Activated CD4-positive, CD25-positive, alpha-beta regulatory T cell treated with anti-CD3 and anti-CD28 coated beads, Interleukin-2, amount 50 U/mL, for 24 hours (primary cell): ENCODE data around the gene GRB10.

Experiments
- ATAC-seq, 2 donors: fragments of 150-1000 bp; cut with Tn5 transposase; one replicate each; pipeline ENCODE4 v1.10.0; 2021; ENCODE audit warnings: mild to moderate bottlenecking in 1 of 2, moderate library complexity in 1 of 2

Gene GRB10

DNA sequence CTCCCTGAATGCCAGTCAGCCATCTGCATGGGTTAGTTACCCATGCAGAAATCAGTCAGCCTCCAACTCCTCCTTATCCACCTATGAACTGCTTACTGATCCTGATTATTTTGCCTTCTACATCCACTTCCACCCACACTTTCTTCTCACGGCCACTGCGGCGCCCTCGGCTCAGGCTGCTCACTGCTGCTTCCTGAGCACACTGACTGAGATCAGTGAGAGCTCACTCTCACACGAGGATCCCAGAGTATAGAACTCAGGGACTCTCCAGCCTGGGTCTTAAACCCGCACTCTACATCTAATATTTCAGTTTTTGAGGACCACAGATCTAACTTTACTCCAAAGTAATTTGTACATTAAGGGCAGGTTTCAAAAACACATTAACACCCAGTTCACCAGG, 64.4 kb downstream of the GRB10 start:
- ATAC-seq: no peak

DNA sequence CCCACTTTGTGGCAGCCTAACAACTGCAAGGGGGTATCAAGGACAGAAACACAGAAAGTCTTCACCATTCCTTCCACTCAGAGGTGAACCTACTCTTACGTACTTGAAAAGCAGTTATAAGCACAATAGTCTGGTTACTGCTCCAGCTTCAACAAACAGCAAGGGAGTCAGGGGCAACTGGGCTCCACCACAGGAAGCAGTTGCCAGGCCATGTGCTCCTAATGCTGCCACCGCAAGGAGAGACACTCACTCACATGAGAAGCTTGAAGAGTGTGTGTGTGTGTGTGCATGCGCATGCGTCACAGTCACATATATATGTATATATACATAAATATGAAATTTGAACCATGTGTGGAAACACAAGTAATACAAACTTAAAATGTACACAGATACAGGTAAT, 65.5 kb downstream of the GRB10 start:
- no peak for ATAC-seq

DNA sequence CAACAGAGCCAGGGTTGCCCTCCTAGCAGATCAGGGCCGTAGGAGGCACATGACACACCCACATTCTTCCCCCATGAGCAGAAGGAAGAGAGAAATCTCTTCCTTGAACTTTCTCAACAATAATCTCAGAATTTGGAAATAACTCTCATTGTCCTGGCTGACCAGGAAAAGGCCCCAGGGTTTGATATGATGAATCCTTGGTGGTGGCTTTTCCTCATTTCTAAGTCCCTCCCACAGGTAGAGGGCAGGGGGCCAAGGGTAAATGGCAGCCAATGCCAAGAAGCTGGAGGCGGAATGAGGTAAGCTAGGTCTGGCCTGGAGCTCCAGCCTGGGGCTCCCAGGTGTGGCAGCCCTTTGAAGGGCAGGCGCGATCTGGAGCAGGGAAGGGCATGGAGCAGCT, 67.8 kb downstream of the GRB10 start:
- no peak for ATAC-seq

DNA sequence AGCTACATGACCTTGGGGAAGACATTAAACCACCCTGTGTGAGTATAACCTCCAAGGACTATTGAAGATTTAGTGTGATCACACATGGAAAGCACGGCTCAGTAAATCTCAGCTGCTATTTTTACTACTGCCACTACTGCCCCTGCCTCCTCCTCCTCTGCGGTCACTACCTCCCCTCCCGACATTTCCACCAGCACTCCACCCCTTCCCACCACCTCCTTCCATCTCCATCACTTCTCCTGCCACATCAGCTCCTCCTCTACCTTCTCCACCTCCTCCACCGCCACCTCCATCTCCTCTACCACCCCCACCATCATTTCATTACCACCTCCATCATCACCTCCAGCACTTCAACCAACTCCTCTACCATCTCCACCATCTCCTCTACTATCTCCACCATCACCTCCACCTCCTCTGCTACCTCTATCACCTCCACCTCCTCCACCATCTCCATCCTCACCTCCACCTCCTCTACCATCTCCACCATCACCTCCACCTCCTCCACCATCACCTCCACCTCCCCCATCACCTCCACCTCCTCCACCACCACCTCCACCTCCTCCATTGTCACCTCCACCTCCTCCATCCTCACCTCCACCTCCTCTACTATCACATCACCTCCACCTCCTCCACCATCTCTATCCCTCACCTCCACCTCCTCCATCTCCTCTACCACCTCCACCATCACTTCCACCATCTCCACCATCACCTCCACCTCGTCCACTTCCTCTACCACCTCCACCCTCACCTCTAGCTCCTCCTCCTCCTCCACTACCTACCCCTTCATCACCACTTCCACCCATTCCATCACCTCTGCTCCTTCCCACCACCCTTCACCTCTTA, 69.4 kb downstream of the GRB10 start:
- ATAC-seq: no peak

DNA sequence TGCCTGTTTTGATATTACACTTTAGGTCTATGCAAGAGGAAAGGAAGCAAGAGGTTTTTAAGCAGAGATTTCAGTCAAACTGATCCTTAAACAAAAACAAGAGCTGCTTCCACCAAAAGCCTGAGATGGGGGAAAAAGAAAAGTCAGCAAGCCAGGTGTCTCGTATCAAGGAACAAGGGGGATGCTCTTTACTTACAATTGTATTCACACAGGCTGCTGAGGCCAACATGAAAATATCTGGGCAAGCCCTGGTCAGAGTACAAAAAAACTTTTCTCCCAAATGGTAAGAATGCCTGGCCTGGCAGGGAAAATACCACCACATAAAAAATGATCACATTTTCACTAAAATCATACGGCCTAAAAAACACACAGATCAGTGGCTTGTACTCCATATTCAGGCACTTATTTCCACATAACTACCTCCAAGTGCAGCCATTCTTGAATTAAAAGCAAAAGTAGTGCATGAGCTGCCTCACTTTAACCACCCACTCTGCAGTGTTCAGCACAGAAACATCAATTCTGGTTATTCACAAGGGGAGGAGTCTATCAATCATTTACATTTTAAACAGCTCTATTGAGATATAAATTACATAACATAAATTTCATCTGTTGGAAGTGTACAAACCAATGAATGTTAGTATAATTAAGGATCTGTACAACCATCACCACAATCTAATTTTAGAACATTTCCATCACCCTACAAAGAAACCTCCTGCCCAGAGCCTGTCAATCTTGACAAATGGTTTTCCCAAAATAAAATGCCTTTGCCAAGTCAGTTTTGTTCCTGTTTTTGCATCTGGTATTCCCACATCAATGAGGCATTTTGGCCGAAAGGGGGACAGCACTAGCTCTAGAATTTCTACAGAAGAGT, 70.2 kb downstream of the GRB10 start:
- no peak for ATAC-seq

DNA sequence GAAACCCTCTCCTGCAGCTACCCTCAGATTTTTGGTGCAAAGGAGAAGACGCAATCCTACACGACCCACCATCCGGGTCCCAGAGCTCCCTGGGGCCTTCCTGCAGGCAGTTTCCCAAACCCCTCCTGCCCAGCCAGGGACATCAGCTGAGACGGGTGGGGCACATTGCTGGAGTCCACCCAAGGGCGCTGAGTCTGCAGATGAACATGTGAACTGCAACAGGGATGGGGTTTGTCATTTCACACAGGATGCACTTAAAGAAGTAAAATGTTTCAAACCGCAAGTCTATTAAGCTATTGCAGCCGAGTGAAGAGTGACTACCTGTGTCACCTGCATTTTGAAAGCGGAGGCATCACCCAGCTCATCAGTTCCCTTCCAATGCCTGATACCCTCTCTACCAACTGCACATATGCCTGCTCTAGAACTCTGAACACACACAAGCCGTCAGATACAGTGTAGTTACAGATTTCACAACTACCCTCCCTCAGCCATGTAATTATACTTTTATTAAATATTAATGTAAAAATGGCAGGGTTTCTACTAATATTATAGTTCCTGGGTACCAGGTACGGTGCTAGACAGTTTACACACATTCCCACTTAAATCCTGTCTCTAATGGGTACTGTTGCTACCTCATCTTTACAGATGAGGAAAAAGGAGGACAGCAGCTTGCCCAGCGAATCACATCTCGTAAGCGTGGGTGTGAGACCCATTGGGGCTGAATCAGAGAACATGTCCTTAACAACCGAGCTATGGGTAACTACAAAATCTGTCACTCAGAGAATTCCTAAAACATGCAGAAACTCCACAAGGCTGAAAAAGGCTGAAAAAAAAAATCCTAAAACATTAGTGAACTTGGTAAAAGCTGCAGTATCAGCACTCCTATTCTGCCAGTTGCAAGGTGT, 71.2 kb downstream of the GRB10 start:
- no peak for ATAC-seq

DNA sequence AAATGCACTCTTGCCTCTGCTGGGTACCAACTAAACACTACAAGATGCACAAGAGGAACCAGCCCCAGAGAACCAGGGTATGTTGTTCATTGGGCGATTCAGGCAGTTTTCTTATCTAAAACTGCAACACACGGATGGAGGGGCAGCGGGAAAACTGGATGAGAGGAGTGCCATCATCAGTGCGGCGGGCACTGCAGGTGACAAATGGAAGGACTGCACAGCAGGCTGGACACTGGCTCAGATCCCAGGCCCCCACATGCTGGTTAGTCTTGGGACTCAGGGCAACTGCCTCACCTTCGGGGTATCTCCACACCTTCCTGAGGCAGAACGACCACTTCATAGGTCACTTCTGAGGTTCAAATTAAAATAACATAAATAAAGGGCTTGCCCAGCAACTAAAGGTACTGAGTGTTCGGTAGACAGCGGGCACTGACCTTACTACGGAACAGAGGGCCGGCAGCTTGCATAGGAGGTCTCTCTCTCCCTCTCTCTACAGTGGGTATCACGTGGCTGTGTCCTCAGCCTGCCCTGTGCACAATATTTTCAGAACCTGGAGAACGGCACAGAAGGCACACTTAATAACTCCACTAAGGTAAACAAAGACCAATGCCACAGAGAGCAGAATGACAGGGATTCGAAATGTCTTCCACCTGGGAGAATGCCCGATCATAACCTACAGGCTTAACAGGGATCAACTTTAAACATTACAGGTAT, 72.1 kb downstream of the GRB10 start:
- no peak for ATAC-seq

DNA sequence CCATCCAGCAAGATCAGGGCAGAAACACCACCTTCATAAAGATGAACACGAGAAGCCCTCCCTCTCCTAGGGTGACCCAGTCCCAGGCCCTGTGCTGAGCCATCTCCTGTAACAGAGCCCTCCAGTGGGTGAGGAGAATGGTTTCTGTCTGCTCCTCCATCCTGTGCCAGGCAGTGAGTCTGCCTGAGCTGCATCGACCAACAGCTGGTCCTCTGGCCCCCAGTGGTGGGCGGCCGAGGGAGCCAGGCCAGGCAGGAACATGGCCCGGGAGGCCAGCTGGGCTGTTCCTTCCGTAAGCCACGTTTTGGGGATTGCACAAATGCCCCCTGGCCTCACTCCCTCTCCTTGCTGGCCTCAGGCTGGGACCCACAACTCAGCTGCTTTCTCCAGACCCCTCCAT, 73.5 kb downstream of the GRB10 start:
- no peak for ATAC-seq

DNA sequence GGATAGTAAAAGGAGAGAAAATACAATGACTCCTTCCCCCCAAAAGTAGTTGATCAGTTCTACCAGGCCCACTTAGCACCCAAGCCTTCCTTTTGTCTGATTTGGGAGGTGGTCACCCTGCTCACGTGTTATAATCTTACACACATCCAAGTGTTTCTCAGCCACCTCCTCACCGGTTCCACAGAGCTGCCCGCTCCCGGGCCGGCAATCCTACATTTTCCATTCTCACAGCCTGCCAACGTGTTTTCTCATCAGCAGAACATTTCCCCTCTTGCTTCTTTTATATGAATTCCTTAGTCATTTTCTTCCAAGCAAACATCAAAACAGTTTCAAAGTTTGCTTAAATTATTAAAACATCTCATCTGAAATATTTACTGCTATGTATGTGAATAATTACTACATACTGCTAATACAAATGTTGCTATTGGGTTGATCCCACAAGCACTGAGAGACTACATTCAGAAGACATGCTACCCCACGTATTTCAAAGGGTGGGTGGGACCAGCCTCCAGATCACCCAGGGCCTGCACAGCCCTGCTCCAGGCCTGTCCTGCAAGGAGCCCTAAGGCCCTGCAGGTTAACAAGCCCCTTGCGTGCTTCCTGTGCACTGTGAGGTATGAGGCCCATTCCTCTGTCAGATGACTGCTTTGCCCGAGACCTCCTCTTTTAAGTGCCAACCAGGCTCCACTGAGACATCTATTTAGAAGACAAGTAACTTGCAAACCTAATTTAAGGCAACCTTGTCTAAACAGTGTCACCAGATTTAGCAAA, 75.3 kb downstream of the GRB10 start:
- no peak for ATAC-seq

DNA sequence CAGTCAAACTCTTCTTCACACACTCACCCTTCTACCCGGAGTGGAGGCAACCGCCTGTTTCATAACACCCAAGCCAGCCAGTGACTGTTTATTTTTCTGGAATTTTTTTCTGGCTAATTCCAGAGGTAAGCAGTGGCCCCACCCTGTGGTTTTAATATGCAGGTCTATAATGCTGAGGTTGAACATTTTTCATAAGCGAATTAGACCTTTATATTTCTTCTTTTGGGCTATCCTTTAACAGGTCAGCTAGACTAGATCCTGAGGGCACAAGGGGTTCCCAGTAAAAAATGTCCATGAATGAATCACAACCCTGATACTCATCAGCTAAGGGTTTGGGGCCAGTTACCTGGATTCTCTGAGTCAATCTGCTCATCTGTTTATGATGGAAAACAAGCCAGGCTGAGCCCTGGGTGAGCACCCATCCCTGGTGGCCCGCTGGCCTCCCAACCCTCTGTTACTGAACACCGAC, 76.2 kb downstream of the GRB10 start:
- no peak for ATAC-seq

DNA sequence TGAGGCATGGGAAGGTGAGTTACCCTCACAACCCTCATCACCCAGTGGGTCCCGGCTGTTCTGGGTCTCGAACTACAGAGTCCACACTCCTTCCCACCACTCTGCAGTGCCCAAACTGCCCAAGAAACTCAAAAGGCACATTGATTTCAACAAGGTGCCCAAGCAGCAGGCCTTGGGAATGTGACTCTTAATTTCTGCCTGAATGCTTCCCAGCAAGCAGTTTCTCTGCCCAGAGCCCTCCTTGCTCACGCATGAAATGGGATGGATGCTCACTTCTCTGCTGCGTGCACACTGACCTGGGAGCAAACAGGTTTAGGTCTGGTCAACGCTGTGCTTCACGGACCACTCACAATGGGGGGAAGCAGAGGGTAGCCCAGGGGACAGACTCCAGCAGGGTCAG, 77.9 kb downstream of the GRB10 start:
- ATAC-seq: no peak

DNA sequence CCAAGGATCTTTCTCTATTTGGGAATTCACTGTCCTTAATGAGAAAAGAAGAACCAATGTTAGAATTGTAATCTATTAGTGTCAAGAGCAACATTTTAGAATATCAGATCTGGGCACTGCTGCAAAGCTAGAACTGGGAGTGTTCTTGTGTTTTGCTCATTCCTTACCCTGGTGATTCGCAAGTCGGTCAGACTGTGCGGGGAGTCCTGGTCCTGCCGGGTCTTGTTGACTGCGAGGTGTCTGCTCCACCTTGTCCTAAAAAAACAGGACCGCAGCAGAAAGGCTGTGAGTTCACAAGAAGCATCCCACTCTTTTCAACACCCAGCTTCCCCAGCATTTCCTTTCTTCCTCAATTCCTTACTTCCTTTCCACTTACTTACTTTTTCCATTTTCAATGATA, 79.0 kb downstream of the GRB10 start:
- no peak for ATAC-seq

DNA sequence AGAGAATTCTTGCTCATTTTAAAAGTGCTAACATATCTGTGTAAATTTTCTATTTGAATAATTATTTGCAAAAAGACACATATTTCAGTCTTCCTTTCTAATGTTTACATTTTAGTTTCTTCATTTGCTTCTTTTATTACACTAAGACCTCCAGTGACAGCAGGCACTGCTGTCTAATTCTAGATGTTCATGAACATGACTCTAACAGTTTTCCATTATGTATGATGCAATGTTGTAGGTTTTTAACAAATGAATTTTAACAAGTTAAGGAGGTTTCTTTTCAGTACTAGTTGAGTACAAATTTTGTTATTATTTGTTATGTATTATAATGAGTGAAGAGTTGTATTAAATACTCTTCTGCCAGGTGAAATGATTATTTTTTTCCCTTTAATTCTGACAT, 83.6 kb downstream of the GRB10 start:
- ATAC-seq: no peak

DNA sequence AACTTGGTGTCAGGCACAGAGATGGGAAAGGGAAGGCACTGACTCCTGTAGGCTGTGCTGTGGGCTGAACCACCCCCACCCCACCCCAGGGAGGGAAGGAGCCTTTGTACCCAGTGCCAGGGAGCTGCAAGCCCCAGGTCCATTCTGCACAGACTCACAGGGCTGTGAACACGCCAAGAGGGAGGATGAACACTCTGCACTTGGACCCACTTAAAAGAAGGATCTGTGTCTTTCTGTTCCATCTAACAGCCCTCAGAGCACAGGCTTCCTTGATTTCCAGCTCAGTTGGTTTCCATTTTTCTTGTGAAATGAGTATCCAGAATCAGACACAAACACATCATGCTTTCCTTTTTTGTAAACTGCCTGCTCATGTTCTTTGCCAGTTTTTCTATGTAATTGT, 84.9 kb downstream of the GRB10 start:
- no peak for ATAC-seq

DNA sequence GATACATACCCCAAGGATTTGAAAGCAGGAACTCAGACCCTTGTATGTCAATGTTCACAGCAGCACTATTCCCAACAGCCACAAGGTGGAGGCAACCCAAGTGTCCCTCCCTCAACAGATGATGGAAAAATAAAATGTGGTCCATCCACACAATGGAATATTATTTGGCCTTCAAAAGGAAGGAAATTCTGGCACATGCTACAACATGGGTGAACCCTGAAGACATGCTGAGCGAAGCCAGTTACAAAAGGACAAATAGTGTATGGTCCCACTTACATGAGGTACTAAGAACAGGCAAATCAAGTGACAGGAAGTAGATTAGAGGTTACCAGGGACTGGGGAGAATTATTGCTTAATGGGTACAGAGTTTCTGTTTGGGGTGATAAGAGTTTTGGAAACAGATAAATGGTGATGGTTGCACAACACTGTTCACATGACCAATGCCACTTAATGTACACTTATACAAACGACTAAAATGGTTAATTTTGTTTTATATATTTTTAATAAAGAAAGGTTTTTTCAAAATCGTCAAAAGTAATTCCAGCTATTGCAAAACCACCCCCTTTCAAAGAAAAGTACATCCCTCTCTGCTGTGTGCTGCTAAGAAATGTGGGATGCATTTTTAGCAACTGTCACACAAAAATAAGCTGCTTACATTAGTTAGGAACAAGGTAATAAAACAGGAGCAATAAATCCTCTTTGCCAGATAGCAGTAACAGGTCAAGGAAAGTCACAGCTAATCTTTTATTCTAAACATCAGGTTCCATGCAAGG, 85.7 kb downstream of the GRB10 start:
- ATAC-seq: no peak

DNA sequence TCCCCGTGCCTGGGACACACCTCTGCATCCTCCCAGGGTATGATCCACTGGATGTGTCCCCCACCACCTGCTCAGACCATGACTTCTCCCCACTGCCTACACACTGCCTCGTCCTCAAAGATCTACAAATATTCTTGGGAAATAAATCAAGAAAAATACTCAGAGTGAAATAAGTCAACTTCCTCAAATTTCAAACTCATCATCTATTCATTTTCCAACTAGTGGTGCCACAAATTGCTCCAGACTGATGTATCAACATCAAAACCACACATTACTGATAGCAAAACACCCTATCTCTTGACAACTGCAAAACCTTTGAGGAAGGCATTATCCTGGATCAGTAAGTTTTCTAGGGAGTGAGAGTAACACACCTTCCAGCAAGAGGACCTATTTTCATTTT, 87.7 kb downstream of the GRB10 start:
- ATAC-seq: no peak

DNA sequence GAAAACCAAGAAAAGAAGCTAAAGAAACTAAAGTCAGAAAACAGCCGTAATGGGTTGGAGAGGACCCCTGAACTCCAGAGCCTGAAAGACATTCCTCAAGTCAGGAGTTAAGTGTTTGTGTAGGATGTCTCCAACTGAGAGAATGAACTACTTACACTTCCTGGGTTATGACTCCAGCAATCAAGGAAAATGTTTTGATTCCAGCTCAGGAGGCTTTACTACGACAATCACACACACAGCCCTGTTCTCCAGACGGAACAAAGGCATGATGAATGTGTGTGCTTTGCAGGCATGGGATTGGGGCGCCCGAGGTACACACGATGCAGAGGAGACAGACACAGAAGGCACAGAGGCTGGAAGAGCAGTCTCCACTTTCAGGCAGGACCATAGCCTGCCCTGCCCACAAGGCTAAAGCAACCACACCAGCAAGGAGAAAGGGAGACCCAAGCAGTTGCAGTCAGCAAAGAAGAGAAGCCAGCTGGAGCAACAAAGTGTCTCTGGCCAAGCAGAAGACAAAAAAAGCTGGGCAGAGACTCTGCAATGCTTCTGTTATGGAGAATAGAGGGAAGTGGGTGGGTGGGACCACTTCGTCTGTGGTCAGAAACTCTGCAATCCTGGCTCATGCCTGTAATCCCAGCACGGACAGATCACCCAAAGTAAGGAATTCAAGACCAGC, 89.1 kb downstream of the GRB10 start:
- no peak for ATAC-seq

DNA sequence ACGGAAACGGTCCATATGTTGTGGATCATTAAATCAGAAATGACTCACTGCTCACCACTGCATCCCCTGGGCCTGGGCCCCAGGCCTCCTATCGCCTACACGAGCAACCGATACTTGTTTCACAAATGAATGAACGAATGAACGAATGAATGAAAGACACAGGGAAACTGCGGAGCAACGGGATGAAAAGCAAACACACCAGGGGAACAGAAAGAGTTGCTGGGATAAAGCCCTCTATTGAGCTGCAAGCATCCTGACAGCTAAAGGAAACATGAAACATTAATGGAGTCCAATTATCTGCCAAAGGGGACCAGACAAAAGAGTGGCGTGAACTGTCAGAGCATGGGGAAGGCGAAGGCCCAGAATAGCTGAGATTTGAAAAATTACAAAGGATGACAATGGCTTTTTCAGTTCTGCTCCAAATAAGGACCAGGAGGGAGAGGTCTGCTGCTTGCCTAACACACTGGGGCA, 92.1 kb downstream of the GRB10 start:
- ATAC-seq: no peak

DNA sequence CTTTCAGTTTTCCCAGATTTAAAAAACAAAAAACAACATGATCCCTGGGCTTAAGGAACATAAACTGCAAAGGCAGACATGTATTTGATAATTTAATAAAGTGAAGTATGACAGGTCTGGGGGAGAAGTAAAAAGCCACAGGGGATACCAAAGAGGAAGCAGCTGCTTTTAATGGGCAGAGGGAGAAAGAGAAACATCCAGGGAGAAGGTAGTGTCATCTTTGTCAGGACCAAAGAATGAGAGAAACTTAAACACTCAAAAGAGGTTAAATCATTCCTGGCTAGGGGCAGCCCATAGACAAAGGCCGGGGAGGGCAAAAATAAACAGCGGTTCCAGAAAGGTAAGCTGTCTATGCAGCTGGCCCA, 94.5 kb downstream of the GRB10 start:
- no peak for ATAC-seq
